CD4-positive, alpha-beta T cell (primary cell): ENCODE results near the gene PARG. TPM values are rescaled to one million over a fixed set of nuclear protein-coding genes. Genes with fewer than 3 reads are reported as not detected.
A peak's percentile ranks its signal among the peaks of the same experiment; 100 is the strongest.

Experiments used
- ATAC-seq: fragments of 200-7000 bp; cut with Tn5 transposase; one replicate; pipeline ENCODE4 v1.10.0; 2022; ENCODE audit warnings: mild to moderate bottlenecking; ENCODE audit not compliant: poor library complexity
- CTCF ChIA-PET: fragments of 350-600 bp; sonication (Branson Sonifier 250); formaldehyde crosslinking; loops from one replicate; lab custom pipeline; 2021; ENCODE audit warnings: antibody characterized with exemption, inconsistent platforms; lab: Charles Lee
- POLR2A ChIA-PET: fragments of 350-600 bp; sonication (Branson Sonifier 250); formaldehyde crosslinking; loops from one replicate; lab custom pipeline; 2021; ENCODE audit warnings: antibody characterized with exemption, inconsistent platforms; lab: Charles Lee
- DNase-seq, 14 experiments: peaks; one replicate each; pipeline ENCODE4 v3.0.0-alpha.2; 2013 to 2020; ENCODE audit warnings: mixed read lengths in 2 of 14
- H3K27ac ChIP-seq, 2 donors: one replicate each; pipeline versions ENCODE4 v1.5.1 to v1.7.0; 2013; ENCODE audit warnings: low read length in 2 of 2, low read depth in 1 of 2, mild to moderate bottlenecking in 1 of 2
- H3K27me3 ChIP-seq, 2 experiments: 1 replicate in 1 of 2; 2 replicates in 1 of 2; pipeline versions ENCODE4 v1.6.1 to v1.7.0; 2013; ENCODE audit warnings: low read length in 2 of 2, control low read depth in 1 of 2, mild to moderate bottlenecking in 1 of 2, moderate library complexity in 1 of 2; ENCODE audit not compliant: insufficient read depth in 2 of 2, control insufficient read depth in 1 of 2
- H3K36me3 ChIP-seq: one replicate; pipeline ENCODE4 v1.6.1; 2013; ENCODE audit warnings: low read length, control low read depth; ENCODE audit not compliant: insufficient read depth
- H3K4me1 ChIP-seq: one replicate; pipeline ENCODE4 v1.6.1; 2013; ENCODE audit warnings: low read length, control low read depth; ENCODE audit not compliant: insufficient read depth
- H3K4me3 ChIP-seq: one replicate; pipeline ENCODE4 v1.5.1; 2013; ENCODE audit warnings: mild to moderate bottlenecking, low read length, moderate library complexity
- H3K9me3 ChIP-seq, 2 experiments: 1 replicate in 1 of 2; 2 replicates in 1 of 2; pipeline versions ENCODE4 v1.6.1 to v1.7.0; 2013; ENCODE audit warnings: low read length in 2 of 2, mild to moderate bottlenecking in 2 of 2, control low read depth in 1 of 2, moderate library complexity in 1 of 2; ENCODE audit not compliant: control insufficient read depth in 1 of 2, insufficient read depth in 1 of 2
- H3K27ac Mint-ChIP-seq: one replicate; pipeline ENCODE4 v1.8.0; 2020; ENCODE audit warnings: mixed read lengths
- H3K27me3 Mint-ChIP-seq: one replicate; pipeline ENCODE4 v1.8.0; 2021; ENCODE audit warnings: mixed read lengths
- H3K36me3 Mint-ChIP-seq: one replicate; pipeline ENCODE4 v1.8.0; 2021; ENCODE audit warnings: low read depth, mixed read lengths
- H3K4me1 Mint-ChIP-seq: one replicate; pipeline ENCODE4 v1.8.0; 2021; ENCODE audit warnings: low read depth, mixed read lengths
- H3K4me3 Mint-ChIP-seq: one replicate; pipeline ENCODE4 v1.8.0; 2020; ENCODE audit warnings: mild to moderate bottlenecking, mixed read lengths
- H3K9me3 Mint-ChIP-seq: one replicate; pipeline ENCODE4 v1.8.0; 2020; ENCODE audit warnings: mixed read lengths
- CTCF ChIP-seq: fragments of 200-600 bp; IDR thresholded peaks from one replicate; pipeline ENCODE4 v1.8.0; 2022; ENCODE audit warnings: antibody characterized with exemption, mild to moderate bottlenecking
- intact Hi-C, 2 experiments: fragments of 100-400 bp; cut with DNase I in 1 of 2; cut with micrococcal nuclease in 1 of 2; formaldehyde crosslinking; loops; one replicate each; pipeline versions ENCODE4 v1.15.1 to v1.9.0; 2023 to 2025; cut with DNase I, micrococcal nuclease
- total RNA-seq, 174 experiments: library from RNA in 2 of 174; stranded (reverse) in 2 of 174; gene quantifications; one replicate each; pipeline ENCODE4 v1.2.3 and lab custom pipeline; 2021 to 2026

Gene PARG
- total RNA-seq, 2 experiments from 2014 or later = 30.1 to 31.8 TPM

GRCh38 chr10:49830846-49831245 lies 111.0 kb downstream of the PARG start:
- Histone ChIP-seq H3K27me3 (no peaks in the 10 kb centered on the region), H3K4me3 (no peak overlapping the region), H3K36me3 (peaks cover 41% of the 10 kb centered on the region), H3K27ac (no peak overlapping the region), H3K9me3 (no peaks in the 10 kb centered on the region), H3K4me1 (no peaks in the 10 kb centered on the region)
- Mint-ChIP-seq H3K4me3 (no peak overlapping the region), H3K27ac (no peak overlapping the region), H3K4me1 (no peaks in the 10 kb centered on the region), H3K9me3 (no peaks in the 10 kb centered on the region), H3K36me3 (peaks cover 86% of the 10 kb centered on the region), H3K27me3 (no peaks in the 10 kb centered on the region)
- no peak for DNase-seq
- TF ChIP-seq CTCF = no peak
- intact Hi-C loops = no loop called here
- ATAC-seq = no peak
- POLR2A ChIA-PET = no interaction called here
- CTCF ChIA-PET = no interaction called here

DNA sequence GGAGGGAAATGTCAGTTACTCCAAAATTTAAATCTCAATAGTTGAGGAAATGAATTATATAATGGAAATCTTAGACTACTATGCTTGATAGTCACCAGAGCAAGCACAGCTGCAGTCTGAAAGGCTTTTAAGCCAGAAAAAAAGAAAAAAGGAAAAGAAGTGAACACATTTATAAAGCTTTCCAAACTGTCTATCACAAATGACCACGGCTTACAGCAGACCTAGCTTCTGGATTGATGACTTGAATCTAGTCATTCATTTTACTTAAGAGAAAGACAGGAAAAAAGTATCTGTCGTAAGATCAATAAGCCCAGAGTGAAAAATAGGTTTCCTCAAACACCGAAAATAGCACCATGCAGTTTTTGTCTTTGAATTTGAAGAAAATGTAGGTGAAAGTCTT lies 111.8 kb downstream of the PARG start:
- H3K4me1 Mint-ChIP-seq = no peaks in the 10 kb centered on the region
- H3K4me3 Mint-ChIP-seq = no peak overlapping the region
- intact Hi-C loops = no loop called here
- Histone ChIP-seq H3K36me3 (peaks cover 39% of the 10 kb centered on the region), H3K4me3 (no peak overlapping the region), H3K27ac (no peak overlapping the region), H3K27me3 (no peaks in the 10 kb centered on the region), H3K9me3 (no peaks in the 10 kb centered on the region), H3K4me1 (no peaks in the 10 kb centered on the region)
- H3K36me3 Mint-ChIP-seq = peaks cover 86% of the 10 kb centered on the region
- H3K9me3 Mint-ChIP-seq = no peaks in the 10 kb centered on the region
- POLR2A ChIA-PET = no interaction called here
- DNase-seq = no peak
- no peak for ATAC-seq
- no peak for TF ChIP-seq CTCF
- CTCF ChIA-PET = no interaction called here
- no peak overlapping the region for H3K27ac Mint-ChIP-seq
- no peaks in the 10 kb centered on the region for H3K27me3 Mint-ChIP-seq

- peak in 1 of 14 experiments; percentile 4 for DNase-seq
- Histone ChIP-seq H3K36me3 (peaks cover 33% of the 10 kb centered on the region), H3K4me1 (no peaks in the 10 kb centered on the region), H3K9me3 (no peaks in the 10 kb centered on the region), H3K27me3 (no peaks in the 10 kb centered on the region), H3K4me3 (no peak overlapping the region), H3K27ac (no peak overlapping the region)
- Mint-ChIP-seq H3K4me1 (no peaks in the 10 kb centered on the region), H3K27me3 (no peaks in the 10 kb centered on the region), H3K36me3 (peaks cover 80% of the 10 kb centered on the region), H3K9me3 (no peaks in the 10 kb centered on the region), H3K4me3 (no peak overlapping the region), H3K27ac (no peak overlapping the region)
- intact Hi-C loops = no loop called here
- ChIA-PET CTCF (no interaction called here), POLR2A (no interaction called here)
- no peak for ATAC-seq
- TF ChIP-seq CTCF = no peak
Observed at GRCh38 chr10:49827297-49827696, 114.5 kb downstream of the PARG start.
